ENCODE results near the gene SLC51A. TPM values are rescaled to one million over a fixed set of nuclear protein-coding genes. Genes with fewer than 3 reads are reported as not detected.

The SLC51A gene
- total RNA-seq, 2 experiments from 2014 or later, result not detected

DNA sequence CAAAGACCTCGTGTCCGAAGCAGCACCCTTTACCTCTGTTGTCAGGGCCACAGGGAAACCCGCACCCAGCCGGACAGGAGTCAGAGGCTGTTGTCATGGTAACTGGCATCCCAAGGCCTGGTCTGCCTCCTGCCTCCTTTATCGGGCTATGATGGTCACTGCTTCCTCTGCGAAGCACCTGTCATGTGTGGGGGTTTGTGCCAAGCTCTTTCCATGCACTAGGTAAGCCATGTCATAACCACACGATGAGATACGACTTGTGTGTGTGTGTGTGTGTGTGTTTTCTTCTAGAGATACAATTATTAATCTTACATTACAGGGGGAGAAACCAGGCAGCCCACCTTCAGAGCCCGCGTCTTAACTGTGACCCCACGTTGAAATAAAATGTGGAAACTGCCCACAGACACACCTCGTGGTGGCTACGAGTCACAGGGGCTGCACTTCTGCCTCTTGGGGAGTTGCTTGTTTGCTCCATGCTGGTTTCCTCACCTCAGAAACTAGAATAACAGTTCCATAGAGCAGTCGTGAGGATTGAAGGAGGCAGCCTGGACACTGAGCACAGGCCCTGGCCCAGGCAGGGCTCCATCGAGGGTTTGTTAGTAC, 23.1 kb upstream of the SLC51A start:
- intact Hi-C loops (cut with DNase I, micrococcal nuclease), result no loop called here
- Mint-ChIP-seq H3K9me3 (ENCODE audit: low read depth) (no peaks in the 10 kb centered on the region), H3K27me3 (no peaks in the 10 kb centered on the region), H3K27ac (peak overlapping the region; percentile 95), H3K4me3 (no peak overlapping the region), H3K4me1 (peaks cover 30% of the 10 kb centered on the region), H3K36me3 (ENCODE audit: low read depth) (no peaks in the 10 kb centered on the region)
- ATAC-seq, result peak; percentile 11
- CTCF ChIA-PET, result interaction anchor here (1.0 to 6.8 kb wide), 2 partner anchors 11 to 121 kb away, joined by 3 to 156 read pairs; no protein-coding TSS in a partner anchor
- DNase-seq, result peak; percentile 28
- POLR2A ChIA-PET, result interaction anchor here (2.0 kb wide), 1 partner anchor 14 kb away, joined by 6 read pairs; no protein-coding TSS in a partner anchor

GRCh38 chr3:196193736-196194541, 22.4 kb upstream of the SLC51A start:
- intact Hi-C loops (cut with DNase I, micrococcal nuclease), result no loop called here
- Mint-ChIP-seq H3K4me1 (peaks cover 30% of the 10 kb centered on the region), H3K9me3 (ENCODE audit: low read depth) (no peaks in the 10 kb centered on the region), H3K36me3 (ENCODE audit: low read depth) (no peaks in the 10 kb centered on the region), H3K27me3 (no peaks in the 10 kb centered on the region), H3K4me3 (no peak overlapping the region), H3K27ac (peak overlapping the region; percentile 95)
- ChIA-PET POLR2A (no interaction called here), CTCF (interaction anchor here (0.9 to 6.8 kb wide), 3 partner anchors 14 to 122 kb away, joined by 4 to 156 read pairs (median 5); no protein-coding TSS in a partner anchor)
- DNase-seq, result no peak
- no peak for ATAC-seq

GRCh38 chr3:196194542-196194915, 21.8 kb upstream of the SLC51A start:
- intact Hi-C loops (cut with DNase I, micrococcal nuclease), result no loop called here
- Mint-ChIP-seq H3K9me3 (ENCODE audit: low read depth) (no peaks in the 10 kb centered on the region), H3K27me3 (no peaks in the 10 kb centered on the region), H3K27ac (no peak overlapping the region), H3K36me3 (ENCODE audit: low read depth) (no peaks in the 10 kb centered on the region), H3K4me1 (peaks cover 30% of the 10 kb centered on the region), H3K4me3 (no peak overlapping the region)
- POLR2A ChIA-PET, result no interaction called here
- CTCF ChIA-PET, result interaction anchor here (0.9 to 6.8 kb wide), 4 partner anchors 8 to 122 kb away, joined by 3 to 156 read pairs (median 4); no protein-coding TSS in a partner anchor
- ATAC-seq (no peak), DNase-seq (no peak)

DNA sequence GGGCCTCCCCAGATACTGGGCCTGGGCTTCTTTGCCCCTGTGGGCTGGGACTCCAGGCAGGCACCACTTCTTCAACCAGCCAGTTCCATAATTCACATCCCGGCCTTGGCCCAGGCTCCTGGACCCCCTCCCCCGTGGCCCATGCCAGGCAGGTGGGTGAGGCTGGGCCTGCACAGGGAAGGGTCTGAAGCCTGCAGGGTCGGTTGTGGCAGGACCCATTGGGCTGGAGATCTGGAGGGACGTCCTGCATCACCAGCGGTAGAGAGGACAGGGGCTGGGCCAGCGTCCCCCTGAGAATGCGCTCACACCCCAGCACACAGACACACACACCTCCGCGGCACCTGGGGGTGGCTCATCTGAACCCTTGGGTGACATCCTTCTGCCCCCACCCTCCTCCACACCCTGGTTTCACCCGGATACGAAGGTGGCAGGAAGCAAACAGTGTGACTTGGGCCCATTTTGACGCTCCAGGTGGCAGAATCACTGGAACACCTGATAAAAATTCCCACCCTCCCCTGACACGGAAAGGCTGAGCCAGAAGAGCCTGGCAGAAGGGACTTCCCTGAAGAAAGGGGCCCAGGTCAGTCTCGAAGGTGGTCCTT, 20.6 kb upstream of the SLC51A start:
- no peak for ATAC-seq
- no peak overlapping the region for H3K27ac Mint-ChIP-seq
- no peaks in the 10 kb centered on the region for H3K27me3 Mint-ChIP-seq
- no peak overlapping the region for H3K4me3 Mint-ChIP-seq
- no peaks in the 10 kb centered on the region for H3K9me3 Mint-ChIP-seq (ENCODE audit: low read depth)
- no peaks in the 10 kb centered on the region for H3K36me3 Mint-ChIP-seq (ENCODE audit: low read depth)
- ChIA-PET CTCF (interaction anchor here (0.6 to 6.8 kb wide), 13 partner anchors 9 to 170 kb away, joined by 3 to 156 read pairs (median 5); no protein-coding TSS in a partner anchor), POLR2A (no interaction called here)
- intact Hi-C loops (cut with DNase I, micrococcal nuclease), result loop anchor here (1.0 to 2.0 kb wide), 6 partner anchors 115 to 344 kb away; no protein-coding TSS in a partner anchor
- DNase-seq, result no peak
- H3K4me1 Mint-ChIP-seq, result peaks cover 30% of the 10 kb centered on the region

- Mint-ChIP-seq H3K4me3 (no peak overlapping the region), H3K9me3 (ENCODE audit: low read depth) (no peaks in the 10 kb centered on the region), H3K27ac (no peak overlapping the region), H3K4me1 (peaks cover 19% of the 10 kb centered on the region), H3K27me3 (no peaks in the 10 kb centered on the region), H3K36me3 (ENCODE audit: low read depth) (no peaks in the 10 kb centered on the region)
- DNase-seq (no peak), ATAC-seq (no peak)
- CTCF ChIA-PET, result interaction anchor here (0.8 to 6.8 kb wide), 10 partner anchors 18 to 176 kb away, joined by 3 to 156 read pairs (median 4); no protein-coding TSS in a partner anchor
- intact Hi-C loops (cut with DNase I, micrococcal nuclease), result loop anchor here (2.0 kb wide), 2 partner anchors 117 to 175 kb away; no protein-coding TSS in a partner anchor
- POLR2A ChIA-PET, result no interaction called here
Observed at GRCh38 chr3:196197524-196197923, 18.8 kb upstream of the SLC51A start.

DNA sequence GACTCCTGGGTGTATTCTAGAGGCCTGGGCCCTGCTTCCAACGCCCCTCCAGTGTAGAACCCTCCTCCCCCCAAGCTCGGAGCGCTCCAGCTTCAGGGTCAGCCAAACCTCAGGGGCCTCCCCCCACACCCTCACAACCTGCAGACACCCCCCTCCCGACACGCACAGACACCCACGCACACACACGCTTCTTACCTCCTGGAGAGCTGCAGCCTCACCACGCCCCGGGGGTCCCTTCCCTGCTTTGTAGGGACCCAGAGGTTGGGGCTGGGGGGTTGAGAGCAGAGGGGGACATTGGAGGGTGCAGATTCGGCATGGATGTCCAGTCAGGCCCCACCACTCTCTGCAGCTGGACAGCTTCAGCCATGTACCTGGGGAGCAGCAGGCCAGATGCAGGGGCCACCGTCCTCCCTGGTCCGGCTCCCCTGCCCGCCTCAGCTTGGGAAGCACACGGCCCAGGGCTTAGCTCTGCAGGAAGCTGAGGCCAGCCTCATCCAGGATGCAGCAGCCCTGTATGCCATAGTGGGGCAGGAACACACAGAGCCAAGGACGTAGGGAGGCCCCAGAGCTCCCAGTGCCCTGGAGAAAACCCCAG, 18.2 kb upstream of the SLC51A start:
- ChIA-PET POLR2A (no interaction called here), CTCF (interaction anchor here (0.6 to 6.8 kb wide), 4 partner anchors 72 to 126 kb away, joined by 3 to 156 read pairs (median 6); no protein-coding TSS in a partner anchor)
- no peak for ATAC-seq
- Mint-ChIP-seq H3K4me3 (no peak overlapping the region), H3K27ac (no peak overlapping the region), H3K27me3 (no peaks in the 10 kb centered on the region), H3K9me3 (ENCODE audit: low read depth) (no peaks in the 10 kb centered on the region), H3K4me1 (peaks cover 13% of the 10 kb centered on the region), H3K36me3 (ENCODE audit: low read depth) (no peaks in the 10 kb centered on the region)
- DNase-seq, result no peak
- intact Hi-C loops (cut with DNase I, micrococcal nuclease), result no loop called here

- no peak for ATAC-seq
- peaks cover 7% of the 10 kb centered on the region for H3K4me1 Mint-ChIP-seq
- H3K27me3 Mint-ChIP-seq, result no peaks in the 10 kb centered on the region
- DNase-seq, result no peak
- no peaks in the 10 kb centered on the region for H3K9me3 Mint-ChIP-seq (ENCODE audit: low read depth)
- H3K27ac Mint-ChIP-seq, result no peak overlapping the region
- no peak overlapping the region for H3K4me3 Mint-ChIP-seq
- intact Hi-C loops (cut with DNase I, micrococcal nuclease), result no loop called here
- ChIA-PET CTCF (interaction anchor here (0.6 to 6.8 kb wide), 4 partner anchors 71 to 173 kb away, joined by 3 to 156 read pairs (median 4); no protein-coding TSS in a partner anchor), POLR2A (no interaction called here)
- no peaks in the 10 kb centered on the region for H3K36me3 Mint-ChIP-seq (ENCODE audit: low read depth)
Observed at GRCh38 chr3:196198771-196199753, 17.3 kb upstream of the SLC51A start.

DNA sequence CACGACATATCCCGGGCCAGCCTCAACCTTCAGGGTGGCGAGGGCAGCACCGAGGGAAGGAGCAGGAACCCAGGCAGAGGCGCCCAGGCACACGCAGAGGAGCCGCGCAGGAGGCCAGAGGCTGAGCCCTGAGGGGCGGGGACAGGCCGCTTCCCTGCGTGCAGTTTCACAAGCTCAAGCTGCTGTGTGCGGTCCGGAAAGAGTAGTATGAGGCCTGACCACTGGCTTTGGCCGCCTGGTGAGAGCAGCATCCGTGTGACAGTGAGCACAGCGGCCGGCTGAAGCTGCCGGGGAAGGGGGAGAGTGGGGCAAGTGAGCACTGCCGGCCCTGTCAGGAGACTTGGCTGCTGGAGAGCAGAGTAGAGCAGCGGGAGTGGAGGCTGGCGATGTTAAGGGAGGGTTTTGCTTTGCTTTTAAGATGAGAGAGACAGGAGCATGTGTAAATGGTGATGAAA, 13.8 kb upstream of the SLC51A start:
- Mint-ChIP-seq H3K27me3 (no peaks in the 10 kb centered on the region), H3K4me3 (no peak overlapping the region), H3K4me1 (peaks cover 6% of the 10 kb centered on the region), H3K9me3 (ENCODE audit: low read depth) (no peaks in the 10 kb centered on the region), H3K36me3 (ENCODE audit: low read depth) (no peaks in the 10 kb centered on the region), H3K27ac (no peak overlapping the region)
- DNase-seq (no peak), ATAC-seq (no peak)
- ChIA-PET POLR2A (no interaction called here), CTCF (interaction anchor here (1.0 kb wide), 1 partner anchor 129 kb away, joined by 3 read pairs; no protein-coding TSS in a partner anchor)
- intact Hi-C loops (cut with DNase I, micrococcal nuclease), result no loop called here

GRCh38 chr3:196203846-196204245, 12.5 kb upstream of the SLC51A start:
- H3K4me1 Mint-ChIP-seq, result peaks cover 11% of the 10 kb centered on the region
- H3K27me3 Mint-ChIP-seq, result no peaks in the 10 kb centered on the region
- no peak overlapping the region for H3K4me3 Mint-ChIP-seq
- ATAC-seq (no peak), DNase-seq (no peak)
- POLR2A ChIA-PET, result interaction anchor here (0.6 kb wide), 1 partner anchor 58 kb away, joined by 4 read pairs; no protein-coding TSS in a partner anchor
- no peak overlapping the region for H3K27ac Mint-ChIP-seq
- intact Hi-C loops (cut with DNase I, micrococcal nuclease), result no loop called here
- CTCF ChIA-PET, result interaction anchor here (1.0 kb wide), 1 partner anchor 131 kb away, joined by 3 read pairs; no protein-coding TSS in a partner anchor
- no peaks in the 10 kb centered on the region for H3K9me3 Mint-ChIP-seq (ENCODE audit: low read depth)
- no peaks in the 10 kb centered on the region for H3K36me3 Mint-ChIP-seq (ENCODE audit: low read depth)

Measured in activated CD4-positive, alpha-beta T cell treated with anti-CD3 and anti-CD28 coated beads for 36 hours (primary cell).